Stomach (tissue), 4 donors: ENCODE measurements around the gene PCBP3.
A peak's percentile ranks its signal among the peaks of the same experiment; 100 is the strongest.

Source experiments
- POLR2A ChIP-seq, 4 donors: fragments of 450-650 bp; IDR thresholded peaks; one replicate each; pipeline ENCODE4 v1.6.1; 2016; ENCODE audit warnings: antibody characterized with exemption in 4 of 4, control low read depth in 2 of 4, mild to moderate bottlenecking in 1 of 4, moderate library complexity in 1 of 4
- POLR2AphosphoS5 ChIP-seq, 3 donors: sonication (generic); formaldehyde crosslinking; IDR thresholded peaks; one replicate each; pipeline ENCODE4 v1.6.1; 2016; ENCODE audit warnings: antibody characterized with exemption in 3 of 3
- TF ChIP-seq, protein P1 (sequence below), 7 experiments: fragments of 450-650 bp in 4 of 7; fragments of 200-600 bp in 3 of 7; sonication (generic) in 3 of 7; IDR thresholded peaks; one replicate each; pipeline ENCODE4 v1.5.1; 2016 to 2019; ENCODE audit warnings: antibody characterized with exemption in 7 of 7, control low read depth in 2 of 7, mild to moderate bottlenecking in 1 of 7

DNA sequence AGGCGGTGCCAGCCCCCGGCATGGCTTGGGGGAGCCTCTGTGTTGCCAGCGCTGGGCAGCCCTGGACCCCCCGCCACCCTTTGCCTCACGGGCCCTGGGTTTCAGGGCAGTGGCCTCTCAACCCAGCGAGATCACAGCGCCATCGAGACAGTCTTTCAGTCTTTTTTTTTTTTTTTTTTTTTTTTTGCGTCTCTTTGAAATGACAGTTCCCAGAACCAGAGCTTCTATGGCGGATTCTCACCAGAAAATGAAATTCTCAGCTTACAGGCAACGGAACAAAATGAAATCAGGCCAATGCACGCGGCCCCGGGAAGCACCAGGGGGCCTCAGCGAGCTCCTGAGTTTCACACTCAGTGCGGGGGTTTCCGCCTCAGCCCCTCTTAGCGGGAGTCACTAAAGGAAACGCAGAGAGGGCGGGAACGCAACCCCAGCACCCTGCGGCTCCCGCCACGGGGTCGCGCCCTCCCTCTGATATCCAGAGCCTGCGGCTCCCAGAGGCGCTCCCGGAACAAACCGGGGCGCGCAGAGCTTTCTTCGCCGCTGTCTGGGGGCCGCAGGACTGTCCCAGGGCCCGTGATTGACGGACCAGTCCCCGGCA lies 330.0 kb downstream of the PCBP3 start:
- TF ChIP-seq POLR2A (IDR thresholded peaks at IDR 0.05): no peak
- TF ChIP-seq, protein P1, sequence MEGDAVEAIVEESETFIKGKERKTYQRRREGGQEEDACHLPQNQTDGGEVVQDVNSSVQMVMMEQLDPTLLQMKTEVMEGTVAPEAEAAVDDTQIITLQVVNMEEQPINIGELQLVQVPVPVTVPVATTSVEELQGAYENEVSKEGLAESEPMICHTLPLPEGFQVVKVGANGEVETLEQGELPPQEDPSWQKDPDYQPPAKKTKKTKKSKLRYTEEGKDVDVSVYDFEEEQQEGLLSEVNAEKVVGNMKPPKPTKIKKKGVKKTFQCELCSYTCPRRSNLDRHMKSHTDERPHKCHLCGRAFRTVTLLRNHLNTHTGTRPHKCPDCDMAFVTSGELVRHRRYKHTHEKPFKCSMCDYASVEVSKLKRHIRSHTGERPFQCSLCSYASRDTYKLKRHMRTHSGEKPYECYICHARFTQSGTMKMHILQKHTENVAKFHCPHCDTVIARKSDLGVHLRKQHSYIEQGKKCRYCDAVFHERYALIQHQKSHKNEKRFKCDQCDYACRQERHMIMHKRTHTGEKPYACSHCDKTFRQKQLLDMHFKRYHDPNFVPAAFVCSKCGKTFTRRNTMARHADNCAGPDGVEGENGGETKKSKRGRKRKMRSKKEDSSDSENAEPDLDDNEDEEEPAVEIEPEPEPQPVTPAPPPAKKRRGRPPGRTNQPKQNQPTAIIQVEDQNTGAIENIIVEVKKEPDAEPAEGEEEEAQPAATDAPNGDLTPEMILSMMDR (IDR thresholded peaks at IDR 0.05): peak in 4 of 7 experiments; percentile 43 to 63 (median 56)
- peak in 1 of 3 donors; percentile 40 for TF ChIP-seq POLR2AphosphoS5 (IDR thresholded peaks at IDR 0.05)
